K562 (cell line): ENCODE results near the gene DNAJC6. TPM values are rescaled to one million over a fixed set of nuclear protein-coding genes. Genes with fewer than 3 reads are reported as not detected.

ENCODE experiments used
- BCL6 ChIP-seq: fragments of 250-450 bp; sonication (Bioruptor Pico); IDR thresholded peaks from 2 replicates; pipeline ENCODE4 v1.4.0; 2020
- BCOR ChIP-seq: fragments of 450-650 bp; IDR thresholded peaks from 2 replicates; pipeline ENCODE4 v1.6.1; 2016
- BRF2 ChIP-seq: IDR thresholded peaks from 3 replicates; pipeline ENCODE4 v1.6.1; 2011; ENCODE audit warnings: borderline replicate concordance, mild to moderate bottlenecking; ENCODE audit not compliant: insufficient read length, insufficient read depth
- CHD2 ChIP-seq: IDR thresholded peaks from 2 replicates; pipeline ENCODE4 v1.6.1; 2011; ENCODE audit warnings: low read depth, low read length
- FOXJ3 ChIP-seq: sonication (generic); formaldehyde crosslinking; IDR thresholded peaks from 2 replicates; pipeline ENCODE4 v1.4.0; 2020; ENCODE audit warnings: mild to moderate bottlenecking, missing genetic modification reagents
- GABPA ChIP-seq: fragments of 200-800 bp; sonication (Bioruptor generic); conservative IDR thresholded peaks from 2 replicates; pipeline ENCODE4 v1.6.1; 2016; ENCODE audit warnings: low read depth, missing genetic modification characterization, missing compliant biosample characterization
- GABPB2 ChIP-seq: fragments of 250-450 bp; sonication (Bioruptor Pico); conservative IDR thresholded peaks from 2 replicates; pipeline ENCODE4 v1.5.1; 2021; ENCODE audit warnings: mild to moderate bottlenecking
- MCM5 ChIP-seq: fragments of 450-650 bp; IDR thresholded peaks from 2 replicates; pipeline ENCODE4 v1.6.1; 2016; ENCODE audit warnings: low read depth
- MYBL2 ChIP-seq, 2 experiments: fragments of 450-650 bp in 1 of 2; sonication (generic) in 1 of 2; formaldehyde crosslinking in 1 of 2; IDR thresholded peaks; 2 replicates each; pipeline versions ENCODE4 v1.6.1 to v1.8.1; 2017 to 2022; ENCODE audit warnings: borderline replicate concordance in 1 of 2, inconsistent platforms in 1 of 2, low read depth in 1 of 2, mild to moderate bottlenecking in 1 of 2, missing genetic modification reagents in 1 of 2, moderate library complexity in 1 of 2
- MYNN ChIP-seq, 2 experiments: sonication (generic); formaldehyde crosslinking in 1 of 2; IDR thresholded peaks; 2 replicates each; pipeline versions ENCODE4 v1.5.0 to v1.6.1; 2016 to 2020; ENCODE audit warnings: antibody characterized with exemption in 1 of 2, missing genetic modification reagents in 1 of 2
- NR2C2 ChIP-seq, 2 experiments: fragments of 200-800 bp in 1 of 2; sonication (Bioruptor generic) in 1 of 2; sonication (generic) in 1 of 2; formaldehyde crosslinking in 1 of 2; IDR thresholded peaks; 2 replicates each; pipeline versions ENCODE4 v1.6.1 to v1.8.0; 2016 to 2022; ENCODE audit warnings: mild to moderate bottlenecking in 1 of 2, missing compliant biosample characterization in 1 of 2, missing genetic modification characterization in 1 of 2, missing genetic modification reagents in 1 of 2
- PCBP2 ChIP-seq: fragments of 200-400 bp; formaldehyde crosslinking; IDR thresholded peaks from 2 replicates; pipeline ENCODE4 v1.6.1; 2018; ENCODE audit warnings: low read length, low read depth, mild to moderate bottlenecking, moderate library complexity; ENCODE audit not compliant: poor library complexity, severe bottlenecking
- SIN3B ChIP-seq: fragments of 450-650 bp; IDR thresholded peaks from 2 replicates; pipeline ENCODE4 v1.6.1; 2017; ENCODE audit warnings: low read depth, mild to moderate bottlenecking, moderate library complexity
- SMAD2 ChIP-seq: fragments of 150-350 bp; IDR thresholded peaks from 2 replicates; pipeline ENCODE4 v1.6.1; 2014; ENCODE audit warnings: low read depth, mild to moderate bottlenecking, low read length
- TRIM25 ChIP-seq: fragments of 450-650 bp; IDR thresholded peaks from 2 replicates; pipeline ENCODE4 v1.7.0; 2016; ENCODE audit warnings: borderline replicate concordance
- TRIM28 ChIP-seq: fragments of 450-650 bp; IDR thresholded peaks from 2 replicates; pipeline ENCODE4 v1.6.1; 2017
- ZBTB1 ChIP-seq: sonication (generic); formaldehyde crosslinking; IDR thresholded peaks from 2 replicates; pipeline ENCODE4 v1.8.1; 2023; ENCODE audit warnings: missing genetic modification reagents, low read depth, mild to moderate bottlenecking, borderline replicate concordance
- ZNF184 ChIP-seq: sonication (generic); formaldehyde crosslinking; IDR thresholded peaks from 2 replicates; pipeline ENCODE4 v1.5.0; 2020; ENCODE audit warnings: missing genetic modification reagents
- ZNF507 ChIP-seq: conservative IDR thresholded peaks from 2 replicates; pipeline ENCODE4 v1.6.1; 2017; ENCODE audit warnings: missing genetic modification characterization, missing compliant biosample characterization
- ZNF695 ChIP-seq: fragments of 450-650 bp; formaldehyde crosslinking; IDR thresholded peaks from 2 replicates; pipeline ENCODE4 v1.4.0; 2020; ENCODE audit warnings: mild to moderate bottlenecking, moderate library complexity
- polyA plus RNA-seq, 8 experiments: library from polyadenylated mRNA; depleted of rRNA in 4 of 8; stranded (reverse) in 5 of 8; unstranded in 3 of 8; fragments of >200 nt; fragmentation: Nextera tagmentation in 2 of 8; fragmentation: Illumina TruSeq in 1 of 8; extraction: Ambion mirVana in 2 of 8; extraction: Trizol in 1 of 8; gene quantifications; 2 replicates each; pipeline versions ENCODE4 v1.2.1 to v1.2.3, GENCODE V29; 2011 to 2014; ENCODE audit warnings: inconsistent platforms in 1 of 8, missing spikeins in 1 of 8
- total RNA-seq, 7 experiments: library from RNA; depleted of rRNA in 6 of 7; stranded (reverse); fragments of >200 nt in 6 of 7; fragmentation: Illumina TruSeq in 2 of 7; extraction: Trizol in 2 of 7; gene quantifications; 2 replicates each; pipeline versions ENCODE4 v1.2.1 to v1.2.3, GENCODE V29; 2011 to 2021; ENCODE audit warnings: low replicate concordance in 1 of 7
- TF ChIP-seq, protein P1 (sequence below): fragments of 450-650 bp; IDR thresholded peaks from 2 replicates; pipeline ENCODE4 v1.6.1; 2014; ENCODE audit warnings: low read depth, mild to moderate bottlenecking, moderate library complexity, borderline replicate concordance
- TF ChIP-seq, protein P2 (sequence below): sonication (generic); formaldehyde crosslinking; IDR thresholded peaks from 2 replicates; pipeline ENCODE4 v1.4.0; 2020; ENCODE audit warnings: mild to moderate bottlenecking, missing genetic modification reagents

DNAJC6 gene
- total and polyA plus RNA-seq, 9 of the 15 experiments (the other 6 are each of a cell fraction or from before 2014, with no cell fraction given) = 6.7 to 78.7 (median 28.0) TPM

- TF ChIP-seq TRIM25 = no peak
- TF ChIP-seq, protein P1, sequence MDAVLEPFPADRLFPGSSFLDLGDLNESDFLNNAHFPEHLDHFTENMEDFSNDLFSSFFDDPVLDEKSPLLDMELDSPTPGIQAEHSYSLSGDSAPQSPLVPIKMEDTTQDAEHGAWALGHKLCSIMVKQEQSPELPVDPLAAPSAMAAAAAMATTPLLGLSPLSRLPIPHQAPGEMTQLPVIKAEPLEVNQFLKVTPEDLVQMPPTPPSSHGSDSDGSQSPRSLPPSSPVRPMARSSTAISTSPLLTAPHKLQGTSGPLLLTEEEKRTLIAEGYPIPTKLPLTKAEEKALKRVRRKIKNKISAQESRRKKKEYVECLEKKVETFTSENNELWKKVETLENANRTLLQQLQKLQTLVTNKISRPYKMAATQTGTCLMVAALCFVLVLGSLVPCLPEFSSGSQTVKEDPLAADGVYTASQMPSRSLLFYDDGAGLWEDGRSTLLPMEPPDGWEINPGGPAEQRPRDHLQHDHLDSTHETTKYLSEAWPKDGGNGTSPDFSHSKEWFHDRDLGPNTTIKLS = no peak
- no peak for TF ChIP-seq GABPA (tag)
- TF ChIP-seq BRF2 = no peak
- no peak for TF ChIP-seq SMAD2
- TF ChIP-seq PCBP2 = no peak
- no peak for TF ChIP-seq MCM5
- TF ChIP-seq MYBL2 (IDR thresholded peaks at IDR 0.05; ENCODE audit: low read depth) = no peak
- no peak for TF ChIP-seq MYBL2 (CRISPR knock-in tag; IDR thresholded peaks at IDR 0.05; ENCODE audit: borderline replicate concordance)
- TF ChIP-seq MYNN (IDR thresholded peaks at IDR 0.05) = no peak
- TF ChIP-seq MYNN (CRISPR knock-in tag; IDR thresholded peaks at IDR 0.05) = no peak
- no peak for TF ChIP-seq FOXJ3 (CRISPR knock-in tag)
- no peak for TF ChIP-seq BCL6 (CRISPR knock-in tag)
- TF ChIP-seq TRIM28 = no peak
- no peak for TF ChIP-seq ZBTB1 (CRISPR knock-in tag)
- TF ChIP-seq NR2C2 (CRISPR knock-in tag; IDR thresholded peaks at IDR 0.05) = peak; percentile 80; the same call in 1 of the 2 replicates
- peak; percentile 66 for TF ChIP-seq NR2C2 (tag; IDR thresholded peaks at IDR 0.05)
- TF ChIP-seq ZNF184 = no peak
- no peak for TF ChIP-seq SIN3B
- no peak for TF ChIP-seq ZNF695 (CRISPR knock-in tag)
- no peak for TF ChIP-seq BCOR
- TF ChIP-seq, protein P2, sequence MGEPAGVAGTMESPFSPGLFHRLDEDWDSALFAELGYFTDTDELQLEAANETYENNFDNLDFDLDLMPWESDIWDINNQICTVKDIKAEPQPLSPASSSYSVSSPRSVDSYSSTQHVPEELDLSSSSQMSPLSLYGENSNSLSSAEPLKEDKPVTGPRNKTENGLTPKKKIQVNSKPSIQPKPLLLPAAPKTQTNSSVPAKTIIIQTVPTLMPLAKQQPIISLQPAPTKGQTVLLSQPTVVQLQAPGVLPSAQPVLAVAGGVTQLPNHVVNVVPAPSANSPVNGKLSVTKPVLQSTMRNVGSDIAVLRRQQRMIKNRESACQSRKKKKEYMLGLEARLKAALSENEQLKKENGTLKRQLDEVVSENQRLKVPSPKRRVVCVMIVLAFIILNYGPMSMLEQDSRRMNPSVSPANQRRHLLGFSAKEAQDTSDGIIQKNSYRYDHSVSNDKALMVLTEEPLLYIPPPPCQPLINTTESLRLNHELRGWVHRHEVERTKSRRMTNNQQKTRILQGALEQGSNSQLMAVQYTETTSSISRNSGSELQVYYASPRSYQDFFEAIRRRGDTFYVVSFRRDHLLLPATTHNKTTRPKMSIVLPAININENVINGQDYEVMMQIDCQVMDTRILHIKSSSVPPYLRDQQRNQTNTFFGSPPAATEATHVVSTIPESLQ (CRISPR knock-in tag) = no peak
- TF ChIP-seq GABPB2 = no peak
- TF ChIP-seq CHD2 = no peak
- no peak for TF ChIP-seq ZNF507 (tag)
Observed at GRCh38 chr1:65339866-65340468, 30.6 kb downstream of the DNAJC6 start (continued).
